Transverse colon (tissue), 3 donors: ENCODE results near the gene SESTD1.

Experiments
- EP300 ChIP-seq: sonication (generic); formaldehyde crosslinking; IDR thresholded peaks from one replicate; pipeline ENCODE4 v1.6.1; 2017; ENCODE audit warnings: antibody characterized with exemption, low read depth
- POLR2A ChIP-seq: fragments of 450-650 bp; IDR thresholded peaks from one replicate; pipeline ENCODE4 v1.6.1; 2016; ENCODE audit warnings: antibody characterized with exemption, mild to moderate bottlenecking, moderate library complexity
- TF ChIP-seq, protein P1 (sequence below), 5 experiments: fragments of 200-600 bp in 3 of 5; fragments of 450-650 bp in 2 of 5; sonication (generic) in 3 of 5; IDR thresholded peaks; 1 replicate in 2 of 5; 2 replicates in 3 of 5; pipeline ENCODE4 v1.5.1; 2016 to 2017; ENCODE audit warnings: antibody characterized with exemption in 5 of 5, inconsistent platforms in 3 of 5, mild to moderate bottlenecking in 2 of 5, moderate library complexity in 1 of 5

DNA sequence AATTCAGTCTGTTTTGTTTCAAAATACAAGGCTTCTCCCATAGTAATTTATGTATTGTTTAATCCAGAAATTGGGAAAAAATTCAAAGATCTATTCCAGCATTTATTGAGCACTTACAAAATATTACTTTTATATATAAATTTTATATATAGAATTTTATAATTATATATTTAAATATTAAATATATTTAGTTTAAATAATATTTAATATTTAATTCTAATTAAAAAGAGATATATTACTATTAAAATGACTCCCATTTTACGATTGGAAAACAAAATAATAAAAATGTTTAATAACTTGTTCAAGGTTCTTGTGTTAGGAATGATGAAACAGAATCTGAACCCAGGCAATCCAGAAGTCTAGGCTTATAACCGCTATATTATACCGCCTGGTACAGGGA is 40.5 kb upstream of the SESTD1 start:
- TF ChIP-seq, protein P1, sequence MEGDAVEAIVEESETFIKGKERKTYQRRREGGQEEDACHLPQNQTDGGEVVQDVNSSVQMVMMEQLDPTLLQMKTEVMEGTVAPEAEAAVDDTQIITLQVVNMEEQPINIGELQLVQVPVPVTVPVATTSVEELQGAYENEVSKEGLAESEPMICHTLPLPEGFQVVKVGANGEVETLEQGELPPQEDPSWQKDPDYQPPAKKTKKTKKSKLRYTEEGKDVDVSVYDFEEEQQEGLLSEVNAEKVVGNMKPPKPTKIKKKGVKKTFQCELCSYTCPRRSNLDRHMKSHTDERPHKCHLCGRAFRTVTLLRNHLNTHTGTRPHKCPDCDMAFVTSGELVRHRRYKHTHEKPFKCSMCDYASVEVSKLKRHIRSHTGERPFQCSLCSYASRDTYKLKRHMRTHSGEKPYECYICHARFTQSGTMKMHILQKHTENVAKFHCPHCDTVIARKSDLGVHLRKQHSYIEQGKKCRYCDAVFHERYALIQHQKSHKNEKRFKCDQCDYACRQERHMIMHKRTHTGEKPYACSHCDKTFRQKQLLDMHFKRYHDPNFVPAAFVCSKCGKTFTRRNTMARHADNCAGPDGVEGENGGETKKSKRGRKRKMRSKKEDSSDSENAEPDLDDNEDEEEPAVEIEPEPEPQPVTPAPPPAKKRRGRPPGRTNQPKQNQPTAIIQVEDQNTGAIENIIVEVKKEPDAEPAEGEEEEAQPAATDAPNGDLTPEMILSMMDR (IDR thresholded peaks at IDR 0.05) = no peak
- TF ChIP-seq EP300 (no peak), POLR2A (no peak)
